Stimulated activated CD4-positive, alpha-beta T cell treated with anti-CD3 and anti-CD28 coated beads, Interleukin-4, amount 100 ng/mL, for 24 hours (primary cell): ENCODE results near the gene IQGAP2.

Experiments
- DNase-seq: peaks from one replicate; pipeline ENCODE4 v3.0.0-alpha.2; 2020

Gene IQGAP2

DNA sequence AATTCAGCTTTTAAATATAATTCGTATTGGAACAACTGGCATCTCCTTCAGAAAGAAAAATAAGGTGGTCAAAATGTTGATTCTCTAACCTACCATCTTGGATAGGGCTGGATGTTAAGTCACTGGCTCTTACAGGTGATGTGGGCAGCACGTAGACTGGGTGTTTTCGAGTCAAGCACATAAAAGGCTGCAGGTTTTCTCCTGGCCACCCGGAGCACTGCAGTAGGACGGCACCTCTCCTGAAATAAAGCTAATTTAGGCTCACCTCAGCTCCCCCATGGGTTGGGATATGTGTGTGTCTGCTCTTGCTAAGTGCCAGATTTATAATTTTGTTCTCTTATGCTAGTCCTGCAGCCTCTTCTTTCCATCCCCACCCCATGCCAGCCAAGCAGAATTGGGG, 80.3 kb downstream of the IQGAP2 start:
- DNase-seq: no peak

DNA sequence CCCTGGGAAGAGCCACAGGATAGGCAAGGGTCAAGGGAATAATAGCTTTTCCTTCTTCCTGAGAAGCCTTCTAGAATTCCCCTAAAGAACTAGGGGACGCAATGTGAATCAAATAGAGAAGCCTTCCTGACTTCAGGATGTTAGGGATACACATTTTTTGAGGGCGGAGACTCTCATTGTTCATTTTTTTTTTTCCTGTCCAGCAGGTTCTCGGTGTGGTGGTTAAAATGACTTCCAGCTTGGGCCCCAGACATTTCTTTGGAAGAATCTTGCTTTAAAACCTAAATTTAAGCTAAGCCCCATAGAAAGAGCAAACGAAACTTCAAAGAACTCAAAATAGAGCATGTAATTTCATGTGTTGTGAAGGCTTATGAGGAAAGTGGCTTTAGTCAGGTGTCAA, 80.8 kb downstream of the IQGAP2 start:
- DNase-seq: no peak

DNA sequence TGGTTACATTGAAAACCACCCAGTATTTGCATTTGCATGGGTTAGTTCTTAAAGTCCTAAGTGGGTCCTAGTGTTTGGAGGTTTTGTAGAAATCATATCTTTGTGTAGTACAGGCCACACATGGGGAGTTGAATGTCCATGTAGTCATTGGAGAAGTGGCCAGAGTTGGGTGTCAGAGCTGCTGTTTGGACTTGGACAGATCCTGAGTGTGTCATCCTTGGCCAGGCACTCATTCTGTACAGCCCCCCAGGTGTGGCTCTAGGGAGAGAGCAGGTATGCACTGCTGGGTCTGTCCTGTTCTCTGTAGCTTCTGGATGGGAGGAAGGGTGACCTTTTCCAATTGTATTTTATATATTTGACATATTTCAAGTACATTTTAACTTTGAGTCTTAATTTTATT, 82.4 kb downstream of the IQGAP2 start:
- no peak for DNase-seq

DNA sequence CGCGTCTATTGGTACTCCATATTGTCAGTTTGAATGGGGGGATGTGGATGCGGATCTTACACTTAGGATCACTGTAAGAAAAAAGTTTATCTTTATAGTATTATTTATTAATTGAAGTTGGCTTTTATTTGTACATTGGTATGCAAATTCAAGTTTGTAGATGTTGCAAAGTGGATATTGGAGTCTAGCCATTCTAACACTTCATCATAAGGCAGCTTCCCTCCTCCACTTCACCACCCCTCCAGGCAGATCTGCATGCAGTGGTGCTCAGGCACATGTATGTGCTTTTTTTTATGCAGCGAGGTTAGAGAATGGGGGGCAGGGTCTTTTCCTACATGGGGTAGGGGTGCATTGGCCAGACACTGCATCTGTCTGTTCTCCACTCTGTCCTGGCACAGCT, 84.3 kb downstream of the IQGAP2 start:
- DNase-seq: no peak

GRCh38 chr5:76487821-76488220, 84.7 kb downstream of the IQGAP2 start:
- DNase-seq: no peak

- DNase-seq: no peak
Measured at GRCh38 chr5:76488969-76489368, 85.9 kb downstream of the IQGAP2 start.

- DNase-seq: no peak
Measured at GRCh38 chr5:76489877-76490688, 87.0 kb downstream of the IQGAP2 start.

- no peak for DNase-seq
Measured at GRCh38 chr5:76490960-76491359, 87.9 kb downstream of the IQGAP2 start.

GRCh38 chr5:76492819-76493189, 89.7 kb downstream of the IQGAP2 start:
- no peak for DNase-seq

GRCh38 chr5:76493190-76493837, 90.2 kb downstream of the IQGAP2 start:
- DNase-seq: no peak

DNA sequence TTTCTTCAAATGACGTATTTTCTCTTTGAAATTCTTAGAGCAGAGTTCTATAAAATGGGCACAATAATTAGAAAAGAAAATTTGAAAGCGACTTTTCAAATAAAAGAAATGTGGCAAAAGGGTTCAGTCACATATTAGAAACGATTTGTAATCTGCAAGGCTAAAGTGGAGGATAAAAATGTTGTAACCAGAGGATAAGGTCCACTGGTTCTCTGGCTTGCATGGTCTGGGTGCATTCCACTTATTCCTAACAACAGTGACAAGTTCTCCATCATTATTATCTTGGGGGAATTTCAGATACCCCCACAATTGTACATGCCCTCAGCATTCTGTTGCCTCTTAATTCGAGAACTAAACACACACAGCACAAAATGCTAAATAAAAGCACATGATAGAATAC, 91.1 kb downstream of the IQGAP2 start:
- no peak for DNase-seq

- DNase-seq: no peak
Measured at GRCh38 chr5:76495870-76496269, 92.8 kb downstream of the IQGAP2 start.

DNA sequence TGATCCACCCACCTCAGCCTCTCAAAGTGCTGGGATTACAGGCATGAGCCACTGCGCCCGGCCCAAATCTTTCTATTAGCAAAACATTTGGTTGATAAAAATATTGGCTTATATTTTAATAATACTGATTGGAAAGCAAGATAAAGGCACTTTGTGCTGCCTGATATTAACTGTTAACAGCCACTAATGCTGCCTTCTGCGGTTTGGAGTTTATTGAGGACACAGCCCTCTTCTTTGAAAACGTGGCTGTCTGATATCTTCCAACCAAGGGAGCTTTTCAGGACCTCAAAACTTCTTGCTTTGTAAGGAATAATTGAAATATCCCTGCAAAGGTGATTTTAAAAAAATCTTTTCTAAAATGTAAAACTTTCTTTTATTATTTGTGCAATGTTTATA, 94.0 kb downstream of the IQGAP2 start:
- DNase-seq: no peak

DNA sequence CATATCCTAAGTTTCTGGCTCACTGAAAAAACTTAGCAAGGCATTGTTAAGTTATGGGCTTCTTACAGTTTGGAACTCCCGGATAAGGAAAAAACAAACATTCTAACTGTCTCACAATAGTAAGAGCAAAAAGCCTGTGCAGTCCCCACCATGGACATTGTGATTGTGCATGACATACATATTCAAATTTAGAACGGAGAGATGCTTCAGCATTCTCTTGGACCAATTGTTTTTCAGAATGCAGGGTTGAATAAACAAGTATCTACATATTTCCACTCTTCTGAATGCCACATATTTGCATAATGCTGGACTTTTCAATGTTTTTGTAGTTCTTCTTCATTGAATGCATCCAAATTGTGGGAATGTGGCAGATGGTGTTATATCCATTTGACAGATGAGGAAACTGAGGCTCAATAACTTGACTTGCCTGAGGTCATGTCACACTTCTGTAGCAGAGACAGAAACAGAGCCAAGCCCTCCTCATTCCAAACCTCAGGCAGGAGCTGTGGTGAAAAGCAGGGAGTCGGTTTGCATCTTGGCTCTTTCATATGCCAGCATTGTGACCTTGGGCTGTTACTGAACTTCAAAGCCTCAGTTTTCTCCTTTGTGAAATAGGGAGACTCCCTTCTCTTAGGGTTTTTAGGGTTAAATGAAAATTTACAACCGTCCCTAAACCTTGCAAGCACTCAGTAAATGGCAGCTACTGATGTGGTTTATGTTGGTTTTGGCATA, 95.1 kb downstream of the IQGAP2 start:
- DNase-seq: no peak

GRCh38 chr5:76499507-76500161, 96.5 kb downstream of the IQGAP2 start:
- no peak for DNase-seq

DNA sequence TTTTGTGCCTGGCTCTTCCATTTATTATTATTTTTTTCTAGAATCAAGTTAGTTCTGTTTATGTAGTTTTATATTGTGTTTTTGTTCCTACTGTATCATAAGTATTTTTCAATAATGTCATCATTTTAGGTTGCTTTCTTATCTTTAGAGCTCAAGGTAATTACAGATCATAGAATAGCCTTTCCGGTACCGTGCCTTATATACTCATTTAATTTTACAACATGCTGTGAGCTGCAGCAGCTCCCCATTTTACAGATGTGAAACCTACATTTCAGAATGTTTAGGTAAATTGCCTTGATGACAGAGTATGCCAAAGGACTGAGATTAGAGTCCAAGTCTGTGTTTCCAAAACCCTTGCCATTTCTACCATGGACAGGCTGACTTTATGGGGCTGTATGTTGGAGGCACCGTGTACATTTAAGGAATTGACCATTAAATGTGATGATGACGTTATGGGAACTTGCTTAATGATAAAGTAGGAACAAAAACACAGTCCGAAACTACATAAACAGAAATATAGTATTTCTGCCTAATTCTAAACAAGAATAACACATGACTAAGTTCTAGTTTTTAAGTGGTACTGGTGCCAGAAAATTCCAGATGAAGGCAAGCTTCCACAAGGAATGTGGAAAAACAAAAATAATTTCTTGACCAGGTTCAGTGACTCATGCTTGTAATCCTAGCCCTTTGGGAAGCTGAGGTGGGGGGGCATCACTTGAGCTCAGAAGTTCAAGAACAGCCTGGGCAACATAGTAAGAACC, 97.7 kb downstream of the IQGAP2 start:
- DNase-seq: no peak

GRCh38 chr5:76503929-76504328, 100.8 kb downstream of the IQGAP2 start:
- DNase-seq: no peak

- no peak for DNase-seq
Measured at GRCh38 chr5:76504901-76505564, 101.9 kb downstream of the IQGAP2 start.

GRCh38 chr5:76513476-76513875, 110.4 kb downstream of the IQGAP2 start:
- DNase-seq: no peak

DNA sequence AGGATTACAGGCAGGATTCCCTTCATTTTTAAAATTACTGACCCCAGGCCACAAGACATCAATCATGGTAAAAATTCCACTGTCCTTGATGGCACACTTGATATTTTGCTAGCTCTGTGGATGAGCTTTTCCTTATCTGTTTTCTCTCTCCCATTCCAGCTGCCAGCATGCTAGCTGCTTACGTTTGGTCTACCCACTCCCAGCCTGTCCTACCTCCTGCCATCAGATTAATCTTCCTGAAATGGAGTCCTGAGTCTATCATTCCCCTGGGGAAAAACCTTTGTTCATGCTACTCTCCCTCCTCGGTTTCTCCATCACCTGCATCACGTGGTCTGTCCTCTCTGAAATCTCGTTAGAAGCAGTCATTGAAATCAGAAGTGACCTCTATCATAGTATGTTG, 111.2 kb downstream of the IQGAP2 start:
- no peak for DNase-seq

GRCh38 chr5:76514713-76515112, 111.6 kb downstream of the IQGAP2 start:
- no peak for DNase-seq

DNA sequence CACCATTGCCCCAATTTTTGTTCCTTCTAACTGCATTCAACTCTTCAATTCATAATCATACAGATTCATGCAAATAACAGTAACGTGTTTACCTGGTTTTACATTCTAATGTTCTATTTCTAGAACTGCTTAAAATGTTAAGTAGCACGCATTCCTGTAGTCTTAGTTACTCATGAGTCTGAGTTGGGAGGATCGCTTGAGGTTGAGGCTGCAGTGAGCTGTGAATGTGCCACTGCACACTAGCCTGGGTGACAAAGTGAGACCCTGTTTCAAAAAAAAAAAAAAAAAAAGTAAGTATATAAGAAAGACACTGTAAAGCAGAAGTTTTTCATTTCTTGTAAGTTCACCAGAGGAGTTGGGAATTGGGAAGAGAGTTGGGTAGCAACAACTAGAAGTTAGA, 114.2 kb downstream of the IQGAP2 start:
- no peak for DNase-seq
